Endothelial cell of umbilical vein (primary cell): ENCODE results near the gene INSC. TPM values are rescaled to one million over a fixed set of nuclear protein-coding genes. Genes with fewer than 3 reads are reported as not detected.

Experiments used
- BruUV-seq: library from RNA; stranded (reverse); fragments of 400-500 nt; replicated peaks from 2 replicates; lab custom pipeline; 2021; lab: Mats Ljungman, UMichigan
- CTCF ChIA-PET: fragments of 300-600, 350-600 bp; sonication (Branson Sonifier 250); formaldehyde crosslinking; loops from one replicate; lab custom pipeline; 2021; ENCODE audit warnings: antibody characterized with exemption, inconsistent platforms; lab: Charles Lee
- POLR2A ChIA-PET: fragments of 300-600, 350-600 bp; sonication (Branson Sonifier 250); formaldehyde crosslinking; loops from one replicate; lab custom pipeline; 2021; ENCODE audit warnings: antibody characterized with exemption, inconsistent platforms; lab: Charles Lee
- DNase-seq: peaks from one replicate; pipeline ENCODE4 v3.0.0-alpha.2; 2011; ENCODE audit warnings: low read depth, low spot score
- FAIRE-seq: peaks from 2 replicates; lab custom pipeline; 2011; peaks lifted over from hg19 to GRCh38; lab: Jason Lieb, UNC
- H2AFZ ChIP-seq: 2 replicates; pipeline ENCODE4 v1.6.0; 2012; ENCODE audit warnings: low read depth, low read length, control low read depth, inconsistent platforms
- H3K27ac ChIP-seq: 2 replicates; pipeline ENCODE4 v1.5.1; 2011; ENCODE audit warnings: low read depth, mild to moderate bottlenecking, control low read depth, low read length, moderate library complexity; ENCODE audit not compliant: insufficient read depth
- H3K27me3 ChIP-seq, 2 experiments: 2 replicates each; pipeline versions ENCODE4 v1.6.0 to v1.6.1; 2011; ENCODE audit warnings: low read length in 2 of 2, mixed read lengths in 1 of 2; ENCODE audit not compliant: control insufficient read depth in 2 of 2, insufficient read depth in 2 of 2
- H3K36me3 ChIP-seq, 2 experiments: 2 replicates in 1 of 2; 3 replicates in 1 of 2; pipeline ENCODE4 v1.5.1; 2011; ENCODE audit warnings: low read length in 2 of 2, mild to moderate bottlenecking in 1 of 2, moderate library complexity in 1 of 2; ENCODE audit not compliant: control insufficient read depth in 2 of 2, insufficient read depth in 2 of 2; ENCODE audit errors: extremely low read depth in 1 of 2
- H3K4me1 ChIP-seq: 3 replicates; pipeline ENCODE4 v1.5.1; 2011; ENCODE audit warnings: mild to moderate bottlenecking, low read length; ENCODE audit not compliant: control insufficient read depth, insufficient read depth; ENCODE audit errors: extremely low read depth
- H3K4me2 ChIP-seq: 2 replicates; pipeline ENCODE4 v1.6.1; 2011; ENCODE audit warnings: low read length, control low read depth, mixed read lengths; ENCODE audit not compliant: insufficient read depth
- H3K4me3 ChIP-seq, 3 experiments: fragments of 200-600 bp in 1 of 3; sonication (generic), shearing (Covaris generic) in 1 of 3; replicated peaks in 1 of 3; 2 replicates each; pipeline ENCODE4 v1.5.1; 2011 to 2016; ENCODE audit warnings: control low read depth in 3 of 3, low read length in 3 of 3, mild to moderate bottlenecking in 2 of 3, inconsistent platforms in 1 of 3, low read depth in 1 of 3, moderate library complexity in 1 of 3; ENCODE audit not compliant: insufficient read depth in 1 of 3
- H3K79me2 ChIP-seq: 2 replicates; pipeline ENCODE4 v1.6.0; 2012; ENCODE audit warnings: low read length, inconsistent platforms; ENCODE audit not compliant: control insufficient read depth, insufficient read depth
- H3K9ac ChIP-seq: replicated peaks from 2 replicates; pipeline ENCODE3; 2011; ENCODE audit warnings: low read length, control low read depth; ENCODE audit not compliant: insufficient read depth; ENCODE audit errors: extremely low read depth
- H3K9me1 ChIP-seq: replicated peaks from 3 replicates; pipeline ENCODE4 v1.6.0; 2011; ENCODE audit warnings: mild to moderate bottlenecking, low read length; ENCODE audit not compliant: control insufficient read depth, insufficient read depth; ENCODE audit errors: extremely low read depth
- H3K9me3 ChIP-seq: replicated peaks from 2 replicates; pipeline ENCODE4 v1.5.1; 2012; ENCODE audit warnings: low read length, inconsistent platforms; ENCODE audit not compliant: control insufficient read depth, insufficient read depth
- H4K20me1 ChIP-seq: replicated peaks from 2 replicates; pipeline ENCODE3; 2011; ENCODE audit warnings: mild to moderate bottlenecking, low read length; ENCODE audit not compliant: control insufficient read depth, insufficient read depth; ENCODE audit errors: extremely low read depth
- CTCF ChIP-seq, 2 donors: IDR thresholded peaks; 1 replicate in 1 of 2; 2 replicates in 1 of 2; pipeline ENCODE4 v1.5.1; 2011; ENCODE audit warnings: low read length in 2 of 2, mild to moderate bottlenecking in 2 of 2, moderate library complexity in 2 of 2, control low read depth in 1 of 2, inconsistent platforms in 1 of 2, low read depth in 1 of 2; ENCODE audit not compliant: insufficient read depth in 1 of 2; ENCODE audit errors: extremely low read depth in 1 of 2
- EZH2 ChIP-seq: IDR thresholded peaks from 2 replicates; pipeline ENCODE4 v1.6.1; 2012; ENCODE audit warnings: borderline replicate concordance, low read depth, mild to moderate bottlenecking, moderate library complexity, low read length, inconsistent platforms; ENCODE audit not compliant: severe bottlenecking
- GATA2 ChIP-seq: IDR thresholded peaks from 2 replicates; pipeline ENCODE4 v1.7.0; 2011; ENCODE audit warnings: low read depth, mild to moderate bottlenecking, moderate library complexity, mixed read lengths, low read length; ENCODE audit not compliant: insufficient read length, insufficient read depth
- JUN ChIP-seq: IDR thresholded peaks from 2 replicates; pipeline ENCODE4 v1.6.1; 2011; ENCODE audit warnings: borderline replicate concordance, low read depth; ENCODE audit not compliant: insufficient read length, insufficient read depth
- POLR2A ChIP-seq: IDR thresholded peaks from 2 replicates; pipeline ENCODE4 v1.6.1; 2012; ENCODE audit warnings: low read depth, mild to moderate bottlenecking, control low read depth, low read length
- POLR2AphosphoS5 ChIP-seq: IDR thresholded peaks from 2 replicates; pipeline ENCODE4 v1.6.1; 2012; ENCODE audit warnings: low read depth, mild to moderate bottlenecking, control low read depth, low read length, moderate library complexity; ENCODE audit not compliant: insufficient read depth
- dilution Hi-C: fragments of 300-500 bp; cut with MboI; formaldehyde crosslinking; loops from one replicate; pipeline ENCODE4 v1.15.0; 2019; ENCODE audit warnings: low sequenced_read_pairs; ENCODE audit not compliant: extremely low pct_ligation_motif_present
- intact Hi-C: fragments of 100-400 bp; cut with micrococcal nuclease; formaldehyde crosslinking; loops from one replicate; pipeline ENCODE4 v1.10.0; 2022
- polyA plus RNA-seq, 4 experiments: library from polyadenylated mRNA; depleted of rRNA in 3 of 4; stranded (reverse) in 3 of 4; unstranded in 1 of 4; fragments of >200 nt; gene quantifications; 2 replicates each; pipeline versions ENCODE4 v1.2.1 to v1.2.3, GENCODE V29; 2011 to 2012; ENCODE audit warnings: missing spikeins in 1 of 4
- total RNA-seq: library from RNA; stranded (reverse); gene quantifications from 2 replicates; pipeline ENCODE4 v1.2.3, GENCODE V29; 2021

INSC gene
- total and polyA plus RNA-seq, 2 donors (not counting 3 experiments of a cell fraction or from before 2014, with no cell fraction given): not detected

GRCh38 chr11:15208378-15209222 is 93.9 kb downstream of the INSC start:
- peak; percentile 34 for DNase-seq
- no TSS peak for BruUV-seq
- Histone ChIP-seq H3K9me1 (no peaks in the 10 kb centered on the region), H3K27ac (no peak overlapping the region), H3K4me2 (no peak overlapping the region), H3K79me2 (no peaks in the 10 kb centered on the region), H3K9me3 (no peaks in the 10 kb centered on the region), H3K4me1 (no peaks in the 10 kb centered on the region), H3K4me3 (no peak overlapping the region), H3K36me3 (no peaks in the 10 kb centered on the region), H3K27me3 (no peaks in the 10 kb centered on the region), H2AFZ (no peak overlapping the region), H4K20me1 (no peaks in the 10 kb centered on the region), H3K9ac (no peak overlapping the region)
- TF ChIP-seq EZH2 (no peak), CTCF (IDR thresholded peaks at IDR 0.05; ENCODE audit: extremely low read depth in 1 of 2, insufficient read depth in 1 of 2, low read depth in 1 of 2, low read length in 2 of 2) (peak; percentile 65 to 92)
- dilution Hi-C loops: no loop called here
- intact Hi-C loops: loop anchor here (1.0 kb wide), 3 partner anchors 107 to 418 kb away; no protein-coding TSS in a partner anchor
- ChIA-PET POLR2A (no interaction called here), CTCF (interaction anchor here (0.8 to 3.4 kb wide), 7 partner anchors 103 to 419 kb away, joined by 3 to 65 read pairs (median 9); no protein-coding TSS in a partner anchor)
- peak; percentile 59 for FAIRE-seq

GRCh38 chr11:15212876-15213275 is 98.2 kb downstream of the INSC start:
- no peaks in the 10 kb centered on the region for H3K27me3 ChIP-seq
- no peak overlapping the region for H3K4me3 ChIP-seq
- H3K9ac ChIP-seq: no peak overlapping the region
- intact Hi-C loops: no loop called here
- no peak for DNase-seq
- no peak for TF ChIP-seq JUN
- no peak for TF ChIP-seq POLR2A
- no peak for TF ChIP-seq GATA2
- no peak for TF ChIP-seq POLR2AphosphoS5
- no peak for TF ChIP-seq CTCF (IDR thresholded peaks at IDR 0.05; ENCODE audit: extremely low read depth in 1 of 2, insufficient read depth in 1 of 2, low read depth in 1 of 2, low read length in 2 of 2)
- H3K4me2 ChIP-seq: no peak overlapping the region
- H3K4me1 ChIP-seq: no peaks in the 10 kb centered on the region
- no peaks in the 10 kb centered on the region for H4K20me1 ChIP-seq
- CTCF ChIA-PET: no interaction called here
- no peak for FAIRE-seq
- no peaks in the 10 kb centered on the region for H3K9me1 ChIP-seq
- no TSS peak for BruUV-seq
- no peaks in the 10 kb centered on the region for H3K79me2 ChIP-seq
- no peaks in the 10 kb centered on the region for H3K9me3 ChIP-seq
- no peaks in the 10 kb centered on the region for H3K36me3 ChIP-seq
- H3K27ac ChIP-seq: no peak overlapping the region
- dilution Hi-C loops: no loop called here
- POLR2A ChIA-PET: no interaction called here
- no peak overlapping the region for H2AFZ ChIP-seq
